Prostate gland (tissue), 1 donor: Measurements from ENCODE around the gene ABHD15.

ENCODE experiments used
- POLR2A ChIP-seq: fragments of 450-650 bp; IDR thresholded peaks from one replicate; pipeline ENCODE4 v1.6.1; 2016; ENCODE audit warnings: antibody characterized with exemption, mild to moderate bottlenecking
- POLR2AphosphoS5 ChIP-seq: sonication (generic); formaldehyde crosslinking; IDR thresholded peaks from one replicate; pipeline ENCODE4 v1.6.1; 2017; ENCODE audit warnings: antibody characterized with exemption

DNA sequence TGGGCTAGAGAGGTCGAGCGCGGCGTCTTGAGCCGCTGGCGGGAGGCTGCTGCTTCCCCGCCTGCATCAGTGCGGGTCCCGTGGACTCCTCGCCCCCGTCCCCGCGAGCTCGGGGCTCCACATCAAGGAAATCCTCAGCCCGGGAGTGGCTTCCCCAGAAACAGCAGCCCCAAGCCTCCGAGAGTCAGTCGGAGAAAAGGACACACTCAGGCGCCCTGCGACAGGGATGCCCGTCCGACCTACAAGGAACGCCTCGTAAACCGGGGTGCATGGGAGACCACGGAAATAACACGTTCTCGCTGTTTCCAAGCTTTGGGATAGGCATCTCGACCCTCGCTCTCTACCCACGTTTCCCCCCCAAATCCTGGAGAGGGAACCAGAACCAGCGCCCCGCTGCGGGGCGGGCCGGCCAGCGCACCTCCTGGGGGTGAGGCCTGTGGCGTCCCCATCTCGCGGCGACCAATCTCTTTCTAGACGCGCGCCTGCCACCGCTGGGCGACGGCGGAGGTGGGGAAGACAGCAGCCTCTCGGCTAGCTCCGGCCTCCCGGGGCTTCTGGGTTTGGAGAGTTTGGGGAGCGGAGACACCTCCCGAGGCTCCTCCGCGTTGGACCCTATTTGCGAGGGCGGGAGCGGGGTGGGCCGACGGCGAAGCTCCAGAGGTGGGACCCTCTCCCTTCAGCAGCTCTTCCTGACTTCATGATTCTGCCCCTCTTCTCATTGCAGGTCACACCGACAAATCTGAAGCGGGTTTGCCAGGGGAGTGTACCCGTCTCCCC, 905 bp upstream of the ABHD15 start:
- TF ChIP-seq POLR2A = no peak
- TF ChIP-seq POLR2AphosphoS5 = no peak
